Right cardiac atrium (tissue), 5 donors: ENCODE results near the gene TSC22D4. TPM values are rescaled to one million over a fixed set of nuclear protein-coding genes. Genes with fewer than 3 reads are reported as not detected.
"Not testable (repeated sequence)": the region's sequence is repeated elsewhere in the genome, so short reads cannot be mapped to it uniquely, and the experiment has no call there.

ENCODE experiments used
- ATAC-seq, 2 donors: fragments of 200-7000 bp; cut with Tn5 transposase; one replicate each; pipeline versions ENCODE4 v1.8.0 to v1.9.1; 2020; ENCODE audit warnings: moderate library complexity in 2 of 2, mild to moderate bottlenecking in 1 of 2
- DNase-seq, 3 donors: peaks; one replicate each; pipeline ENCODE4 v3.0.0-alpha.2; 2020
- H3K27ac ChIP-seq: one replicate; pipeline ENCODE4 v1.5.1; 2013; ENCODE audit warnings: mild to moderate bottlenecking, low read length, control low read depth, moderate library complexity
- H3K27me3 ChIP-seq: one replicate; pipeline ENCODE4 v1.6.1; 2013; ENCODE audit not compliant: control insufficient read depth, insufficient read depth
- H3K4me1 ChIP-seq: one replicate; pipeline ENCODE4 v1.6.1; 2013; ENCODE audit warnings: low read length; ENCODE audit not compliant: control insufficient read depth, insufficient read depth
- H3K4me3 ChIP-seq: one replicate; pipeline ENCODE4 v1.5.1; 2013; ENCODE audit warnings: low read length, control low read depth
- H3K9me3 ChIP-seq: one replicate; pipeline ENCODE4 v1.6.1; 2013; ENCODE audit warnings: low read length; ENCODE audit not compliant: control insufficient read depth
- WGBS: extraction: QIAGEN DNeasy Blood & Tissue Kit; methylation state at CpG from one replicate; pipeline ENCODE4 v1.1.7; 2013; 5-methylcytosine and 5-hydroxymethylcytosine counted together
- intact Hi-C, 4 donors: fragments of 100-400 bp; cut with DNase I; formaldehyde crosslinking; loops; one replicate each; pipeline versions ENCODE4 v1.11.0 to v1.14.0; 2022 to 2023
- polyA plus RNA-seq: library from polyadenylated mRNA; stranded (reverse); fragments of 200-250 nt; gene quantifications from one replicate; pipeline ENCODE4 v1.2.3, GENCODE V29; 2013
- total RNA-seq, 4 donors: library from RNA; stranded (reverse); fragmentation: NEBNext Ultra II Directional; extraction: Animal tissue kit (Norgen Biotek cat#: 25700); gene quantifications; one replicate each; pipeline ENCODE4 v1.2.1, GENCODE V29; 2021
- donor health status: healthy with polysubstance abuse.
- donor health status: DM: no; HTN: yes; CAD: no.
- donor health status: DM: no; HTN: no; CAD: no.
- donor health status: DM: no; HTN: yes; CAD: no; lungs with severe emphysema.
- donor health status: DM: yes; HTN: yes; CAD: no.

TSC22D4 gene
- total and polyA plus RNA-seq, 5 donors: 36.7 to 63.6 (median 55.1) TPM

GRCh38 chr7:100456562-100456961 is 22.5 kb downstream of the TSC22D4 start:
- WGBS: 88% methylated on average over 14 of the region's 14 CpGs
- Histone ChIP-seq H3K27me3 (no peaks in the 10 kb centered on the region), H3K27ac (no peak overlapping the region), H3K4me1 (no peaks in the 10 kb centered on the region), H3K9me3 (no peaks in the 10 kb centered on the region), H3K4me3 (no peak overlapping the region)
- intact Hi-C loops: no loop called here
- DNase-seq (peak in 1 of 3 donors; percentile 32), ATAC-seq (peak; percentile 8 to 12)

DNA sequence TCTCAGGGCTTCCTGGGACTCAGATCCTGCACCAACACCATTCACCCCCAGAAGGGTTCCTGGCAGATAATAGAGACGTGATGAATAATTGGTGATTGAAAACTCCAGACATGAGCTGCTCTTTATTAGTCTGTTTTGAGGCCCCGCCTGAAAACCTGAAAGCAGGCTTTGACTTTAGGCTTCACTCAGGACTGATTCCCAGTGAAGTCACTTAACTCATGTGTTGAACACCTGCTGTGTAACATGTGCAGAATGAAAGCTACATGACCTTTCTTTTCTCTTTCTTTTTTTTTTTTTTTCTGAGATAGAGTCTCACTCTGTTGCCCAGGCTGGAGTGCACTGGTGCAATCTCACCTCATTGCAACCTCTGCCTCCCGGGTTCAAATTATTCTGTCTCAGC is 23.8 kb downstream of the TSC22D4 start:
- no peaks in the 10 kb centered on the region for H3K4me1 ChIP-seq
- WGBS: 91% methylated on average over 3 of the region's 3 CpGs
- H3K4me3 ChIP-seq: no peak overlapping the region
- H3K9me3 ChIP-seq: no peaks in the 10 kb centered on the region
- ATAC-seq (no peak), DNase-seq (no peak)
- H3K27me3 ChIP-seq: no peaks in the 10 kb centered on the region
- no peak overlapping the region for H3K27ac ChIP-seq
- intact Hi-C loops: no loop called here

- ATAC-seq, H3K4me3 ChIP-seq, H3K9me3 ChIP-seq, DNase-seq, H3K27ac ChIP-seq, H3K4me1 ChIP-seq, H3K27me3 ChIP-seq, intact Hi-C loops: not testable (repeated sequence)
- 95% methylated on average over 8 of the region's 8 CpGs for WGBS
These were observed 25.2 kb downstream of the TSC22D4 start for GRCh38 chr7:100453854-100454253.

- H3K9me3 ChIP-seq: no peaks in the 10 kb centered on the region
- ATAC-seq: no peak
- 88% methylated on average over 3 of the region's 3 CpGs for WGBS
- H3K4me1 ChIP-seq: no peaks in the 10 kb centered on the region
- H3K27ac ChIP-seq: no peak overlapping the region
- H3K4me3 ChIP-seq: no peak overlapping the region
- intact Hi-C loops: no loop called here
- no peaks in the 10 kb centered on the region for H3K27me3 ChIP-seq
- no peak for DNase-seq
These were observed 26.5 kb downstream of the TSC22D4 start for GRCh38 chr7:100452513-100452912.

DNA sequence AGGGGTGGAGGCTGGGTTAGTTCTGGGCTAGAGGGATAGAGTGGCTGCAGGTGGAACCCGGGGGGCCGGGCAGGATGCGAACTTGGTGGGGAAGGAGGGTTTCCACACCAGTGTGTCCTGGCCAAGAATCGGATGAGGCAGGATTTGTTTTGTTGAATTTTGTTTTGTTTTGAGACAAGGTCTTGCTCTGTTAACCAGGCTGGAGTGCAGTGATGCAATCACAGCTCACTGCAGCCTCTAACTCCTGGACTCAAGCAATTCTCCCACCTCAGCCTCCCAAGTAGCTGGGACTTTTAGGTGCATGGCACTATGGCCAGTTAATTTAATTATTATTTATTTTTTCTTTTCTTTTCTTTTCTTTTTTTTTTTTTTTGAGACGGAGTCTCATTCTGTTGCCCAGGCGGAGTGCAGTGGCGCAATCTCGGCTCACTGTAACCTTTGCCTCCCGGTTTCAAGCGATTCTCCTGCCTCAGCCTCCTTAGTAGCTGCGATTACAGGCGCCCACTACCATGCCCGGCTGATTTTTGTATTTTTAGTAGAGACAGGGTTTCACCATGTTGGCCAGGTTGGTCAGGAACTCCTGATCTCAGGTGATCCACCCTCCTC is 29.7 kb downstream of the TSC22D4 start:
- Histone ChIP-seq H3K4me1 (no peaks in the 10 kb centered on the region), H3K9me3 (no peaks in the 10 kb centered on the region), H3K27ac (no peak overlapping the region), H3K27me3 (no peaks in the 10 kb centered on the region), H3K4me3 (no peak overlapping the region)
- no peak for ATAC-seq
- intact Hi-C loops: no loop called here
- WGBS: 84% methylated on average over 13 of the region's 13 CpGs
- no peak for DNase-seq

DNA sequence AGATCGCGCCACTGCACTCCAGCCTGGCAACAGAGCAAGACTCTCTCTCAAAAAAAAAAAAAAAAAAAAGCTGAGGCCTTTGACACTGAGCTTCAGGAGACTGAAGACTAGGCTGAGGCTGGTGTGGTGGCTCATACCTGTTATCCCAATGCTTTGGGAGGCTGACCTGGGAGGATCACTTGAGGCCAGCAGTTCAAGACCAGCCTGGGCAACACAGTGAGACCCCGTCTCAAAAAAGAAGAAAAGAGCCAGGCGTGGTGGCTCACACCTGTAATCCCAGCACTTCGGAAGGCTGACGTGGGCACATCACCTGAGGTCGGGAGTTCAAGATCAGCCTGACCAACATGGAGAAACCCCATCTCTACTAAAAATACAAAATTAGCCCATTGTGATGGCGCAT is 31.7 kb downstream of the TSC22D4 start:
- 96% methylated on average over 8 of the region's 8 CpGs for WGBS
- H3K27ac ChIP-seq, H3K4me1 ChIP-seq, ATAC-seq, intact Hi-C loops, DNase-seq, H3K4me3 ChIP-seq, H3K27me3 ChIP-seq, H3K9me3 ChIP-seq: not testable (repeated sequence)

- Histone ChIP-seq H3K9me3 (no peaks in the 10 kb centered on the region), H3K4me1 (no peaks in the 10 kb centered on the region), H3K4me3 (no peak overlapping the region), H3K27me3 (no peaks in the 10 kb centered on the region), H3K27ac (no peak overlapping the region)
- 70% methylated on average over 2 of the region's 2 CpGs for WGBS
- ATAC-seq (no peak), DNase-seq (no peak)
- intact Hi-C loops: no loop called here
These were observed 33.0 kb downstream of the TSC22D4 start for GRCh38 chr7:100446040-100446439.

- no peaks in the 10 kb centered on the region for H3K27me3 ChIP-seq
- H3K4me1 ChIP-seq: no peaks in the 10 kb centered on the region
- ATAC-seq (peak; percentile 73 to 88), DNase-seq (peak; percentile 53 to 68 (median 63))
- 27% methylated on average over 14 of the region's 14 CpGs for WGBS
- peak overlapping the region; percentile 85 for H3K27ac ChIP-seq
- H3K4me3 ChIP-seq: no peak overlapping the region
- intact Hi-C loops: no loop called here
- H3K9me3 ChIP-seq: no peaks in the 10 kb centered on the region
These were observed 34.4 kb downstream of the TSC22D4 start for GRCh38 chr7:100444311-100445278.

DNA sequence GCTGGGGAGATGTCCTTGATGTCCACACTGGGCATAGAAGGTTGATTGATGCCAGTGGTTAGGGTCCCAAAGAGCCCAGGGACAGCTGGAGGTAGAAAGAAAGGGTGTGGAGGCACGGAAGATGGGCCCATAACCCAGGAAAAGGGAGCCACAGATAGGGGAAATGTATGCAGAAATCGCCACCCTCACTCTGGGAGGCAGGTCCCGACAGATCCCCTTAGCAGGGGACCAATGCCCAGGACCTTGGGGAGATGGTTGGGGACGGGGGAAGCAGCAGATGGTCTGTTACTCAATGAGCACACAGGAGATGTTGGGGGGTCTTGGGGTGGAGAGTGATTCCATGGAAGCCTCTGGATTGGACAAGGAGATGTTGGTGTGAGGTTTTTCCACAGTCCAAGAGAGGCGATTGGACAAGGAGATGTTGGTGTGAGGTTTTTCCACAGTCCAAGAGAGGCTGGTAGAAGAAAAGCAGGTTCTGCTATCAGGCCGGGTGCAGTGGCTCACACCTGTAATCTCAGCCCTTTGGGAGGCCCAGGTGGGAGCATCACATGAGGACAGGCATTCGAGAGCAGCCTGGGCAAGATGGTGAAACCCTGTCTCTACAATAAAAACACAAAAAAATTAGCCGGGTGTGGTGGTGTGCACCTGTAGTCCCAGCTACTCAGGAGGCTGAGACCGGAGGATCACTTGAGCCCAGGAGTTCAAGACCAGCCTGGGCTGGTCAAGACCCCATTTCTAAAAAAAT is 35.7 kb downstream of the TSC22D4 start:
- Histone ChIP-seq H3K27ac (peak overlapping the region; percentile 34), H3K4me1 (no peaks in the 10 kb centered on the region), H3K4me3 (no peak overlapping the region), H3K27me3 (no peaks in the 10 kb centered on the region), H3K9me3 (no peaks in the 10 kb centered on the region)
- 91% methylated on average over 9 of the region's 9 CpGs for WGBS
- ATAC-seq (no peak), DNase-seq (no peak)
- intact Hi-C loops: no loop called here

GRCh38 chr7:100441641-100442535 is 37.1 kb downstream of the TSC22D4 start:
- no peak for ATAC-seq
- H3K9me3 ChIP-seq: no peaks in the 10 kb centered on the region
- 89% methylated on average over 11 of the region's 11 CpGs for WGBS
- no peak for DNase-seq
- H3K4me1 ChIP-seq: no peaks in the 10 kb centered on the region
- no peaks in the 10 kb centered on the region for H3K27me3 ChIP-seq
- intact Hi-C loops: no loop called here
- no peak overlapping the region for H3K4me3 ChIP-seq
- no peak overlapping the region for H3K27ac ChIP-seq
